Measurements from ENCODE around the gene TAS2R10.
"Not testable (repeated sequence)": the region's sequence is repeated elsewhere in the genome, so short reads cannot be mapped to it uniquely, and the experiment has no call there.

TAS2R10 gene

GRCh38 chr12:10826258-10826657 lies at the start of gene TAS2R10:
Gene TAS2R10 (minus strand): TSS chr12:10826358. CDS start chr12:10826269, 89 bp downstream.
- DNase-seq (ENCODE audit: low read depth) = no peak

DNA sequence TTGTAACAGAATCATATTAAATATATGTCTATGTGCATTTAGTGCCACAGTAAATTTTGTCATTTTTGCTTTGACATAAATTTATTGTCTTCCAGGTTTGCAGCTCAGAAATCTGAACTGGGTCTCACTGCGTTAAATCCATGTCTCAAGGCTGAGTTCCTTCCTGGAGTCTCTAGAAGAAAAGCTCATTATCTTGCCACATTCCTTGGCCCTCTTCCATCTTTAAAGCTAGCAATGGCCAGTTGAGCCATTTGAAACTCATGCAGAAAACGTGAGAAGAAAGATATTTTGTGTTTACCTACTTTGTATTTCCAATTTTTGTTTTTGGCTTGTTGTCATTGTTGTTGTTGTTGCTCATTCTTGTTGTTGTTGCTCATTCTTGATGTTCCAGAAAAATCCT lies 47.2 kb upstream of the TAS2R10 start:
- no peak for DNase-seq (ENCODE audit: low read depth)

GRCh38 chr12:10867381-10867780 lies 41.2 kb upstream of the TAS2R10 start:
- DNase-seq (ENCODE audit: low read depth) = no peak

DNA sequence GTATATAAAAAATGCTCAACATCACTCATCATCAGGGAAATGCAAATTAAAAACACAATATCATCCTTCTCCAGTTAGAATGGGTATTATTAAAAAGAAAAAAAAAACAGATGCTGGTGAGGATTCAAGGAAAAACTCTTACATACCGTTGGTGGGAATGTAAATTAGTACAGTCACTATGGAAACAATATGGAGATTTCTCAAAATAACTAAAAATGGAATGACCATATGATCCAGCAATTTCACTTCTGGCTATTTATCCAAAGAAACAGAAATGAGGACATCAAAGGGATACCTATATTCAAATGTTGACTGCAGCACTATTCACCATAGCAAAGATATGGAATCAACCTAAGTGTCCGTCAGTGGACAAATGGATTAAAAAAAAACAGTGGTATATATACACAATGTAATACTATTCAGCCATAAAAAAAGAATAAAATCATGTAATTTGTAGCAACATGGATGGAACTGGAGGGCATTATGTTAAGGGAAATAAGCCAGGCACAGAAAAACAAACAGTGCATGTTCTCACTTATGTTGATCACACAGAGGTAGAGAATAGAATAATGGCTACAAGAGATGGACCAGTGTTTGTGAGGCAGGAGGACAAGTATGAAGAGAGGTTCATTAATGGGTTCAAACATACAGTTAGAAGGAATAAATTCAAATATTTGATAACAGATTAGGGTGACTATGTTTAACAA lies 37.5 kb upstream of the TAS2R10 start:
- no peak for DNase-seq (ENCODE audit: low read depth)

DNA sequence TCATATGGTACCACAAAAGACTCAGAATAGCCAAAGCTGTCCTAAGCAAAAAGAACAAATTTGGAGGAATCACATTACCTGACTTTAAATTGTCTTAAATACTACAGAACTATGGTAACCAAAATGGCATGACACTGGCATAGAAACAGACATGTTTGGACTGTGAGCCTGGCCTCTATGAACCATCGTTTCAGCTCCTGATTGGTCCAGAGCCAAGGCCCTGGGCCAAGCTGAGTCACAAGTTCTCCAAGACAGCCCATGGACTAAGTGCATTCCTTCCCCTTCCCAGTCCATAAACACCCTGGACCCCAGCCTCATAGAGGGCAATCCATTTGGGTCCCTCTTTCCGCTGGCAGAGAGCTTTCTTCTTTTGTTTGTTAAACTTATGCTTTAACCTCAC lies 35.2 kb upstream of the TAS2R10 start:
- DNase-seq (ENCODE audit: low read depth) = no peak

DNA sequence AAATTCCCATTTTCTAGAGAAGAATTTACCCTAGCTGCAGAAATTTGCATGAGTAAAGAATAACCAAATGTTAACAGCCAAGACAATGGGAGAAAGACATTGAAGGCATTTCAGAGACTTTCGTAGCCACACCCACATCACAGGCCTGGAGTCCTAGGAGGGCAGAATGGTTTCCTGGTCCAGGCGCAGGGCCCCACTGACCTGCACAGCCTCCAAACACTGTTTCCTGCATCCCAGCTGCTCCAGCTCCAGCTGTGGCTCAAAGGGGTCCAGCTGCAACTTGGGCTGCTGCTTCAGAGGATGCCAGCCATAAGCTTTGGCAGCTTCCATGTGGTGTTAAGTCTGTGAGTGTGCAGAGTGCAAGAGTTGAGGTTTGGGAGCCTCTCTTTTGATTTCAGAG lies 29.6 kb upstream of the TAS2R10 start:
- DNase-seq (ENCODE audit: low read depth) = no peak

GRCh38 chr12:10853776-10854175 lies 27.6 kb upstream of the TAS2R10 start:
- no peak for DNase-seq (ENCODE audit: low read depth)

GRCh38 chr12:10851243-10851858 lies 25.2 kb upstream of the TAS2R10 start:
- no peak for DNase-seq (ENCODE audit: low read depth)

DNA sequence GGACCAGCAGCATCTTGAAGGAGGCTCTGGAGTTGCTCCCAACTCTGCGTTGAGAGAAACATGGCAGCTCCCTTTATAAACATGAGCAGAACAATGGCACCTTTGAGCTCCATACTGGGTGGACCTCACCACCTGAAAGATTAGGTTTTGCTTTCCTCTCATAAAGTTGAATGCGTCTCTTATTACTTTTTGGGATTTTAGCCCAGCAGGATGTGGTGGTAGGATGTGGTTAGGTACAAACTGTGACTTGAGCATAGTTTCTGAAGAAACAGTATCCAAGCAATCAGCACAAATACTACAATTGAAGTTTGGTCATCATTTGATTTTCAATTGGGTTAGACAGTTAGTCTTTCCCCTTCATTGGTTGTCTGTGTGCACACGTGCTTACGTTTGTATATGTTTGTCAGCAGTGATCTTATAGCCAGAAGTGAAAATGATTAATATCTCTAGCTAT lies 23.3 kb upstream of the TAS2R10 start, which contains the start of gene PRR4:
TSS of gene PRR4 (minus strand) at position 51 of the 454 bp plus-strand sequence. CDS start at position 13, 38 bp downstream.
- DNase-seq (ENCODE audit: low read depth) = no peak

GRCh38 chr12:10847744-10848143 lies 21.6 kb upstream of the TAS2R10 start:
- DNase-seq (ENCODE audit: low read depth) = no peak

DNA sequence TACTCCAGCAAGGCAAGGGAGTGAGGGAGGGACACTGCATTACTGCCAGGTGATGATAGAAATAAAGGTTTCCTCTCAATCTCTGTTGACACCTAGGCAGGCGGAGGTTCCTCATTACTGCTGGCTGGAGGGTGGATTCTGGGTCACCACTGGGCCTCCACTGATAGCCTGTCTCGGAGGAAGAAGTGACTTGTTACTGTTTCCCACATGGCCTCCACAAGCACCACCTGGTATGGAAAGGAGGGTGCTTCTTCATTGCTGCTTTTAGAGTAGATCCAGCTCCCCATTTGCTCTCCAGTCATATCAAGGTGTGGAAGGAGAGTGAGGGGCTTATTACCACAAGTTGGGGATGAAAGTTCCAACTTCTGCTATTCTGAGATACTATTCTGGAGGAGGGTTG lies 16.7 kb upstream of the TAS2R10 start:
- no peak for DNase-seq (ENCODE audit: low read depth)

DNA sequence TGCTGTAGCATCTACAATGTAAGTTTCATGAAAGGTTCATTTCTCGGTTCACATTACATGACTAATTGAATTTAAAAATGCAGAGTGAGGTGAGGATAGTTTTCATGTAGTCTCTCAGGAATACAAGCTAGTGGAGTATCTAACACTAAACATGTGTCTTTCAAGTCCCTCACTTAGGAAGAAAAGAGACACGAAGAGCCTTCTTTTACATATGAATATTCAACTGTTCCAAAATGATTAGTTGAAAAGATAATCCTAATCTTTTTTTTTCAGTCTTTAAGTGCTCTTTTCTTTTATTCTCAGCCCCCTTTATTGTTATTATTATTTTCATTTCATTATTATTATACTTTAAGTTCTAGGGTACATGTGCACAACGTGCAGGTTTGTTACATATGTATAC lies 12.3 kb upstream of the TAS2R10 start:
- DNase-seq (ENCODE audit: low read depth) = no peak

DNA sequence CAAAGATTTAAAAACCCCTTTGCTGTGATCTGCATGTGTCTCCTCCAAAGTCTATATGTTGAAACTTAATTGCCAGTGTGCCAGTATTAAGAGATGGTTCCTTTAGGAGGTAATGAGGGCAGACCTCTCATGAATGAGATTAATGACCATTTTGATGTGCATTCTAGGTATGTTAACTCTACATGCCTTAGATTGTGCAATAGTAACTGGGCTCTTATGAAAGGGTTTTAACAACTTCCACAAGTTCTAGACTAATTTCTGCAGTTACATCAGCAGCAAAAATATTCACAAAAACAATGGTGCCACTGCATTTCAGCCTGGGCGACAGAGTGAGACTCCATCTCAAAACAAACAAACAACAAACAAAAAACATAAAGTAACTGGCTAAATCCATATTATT lies 3.8 kb upstream of the TAS2R10 start:
- DNase-seq (ENCODE audit: low read depth) = no peak

DNA sequence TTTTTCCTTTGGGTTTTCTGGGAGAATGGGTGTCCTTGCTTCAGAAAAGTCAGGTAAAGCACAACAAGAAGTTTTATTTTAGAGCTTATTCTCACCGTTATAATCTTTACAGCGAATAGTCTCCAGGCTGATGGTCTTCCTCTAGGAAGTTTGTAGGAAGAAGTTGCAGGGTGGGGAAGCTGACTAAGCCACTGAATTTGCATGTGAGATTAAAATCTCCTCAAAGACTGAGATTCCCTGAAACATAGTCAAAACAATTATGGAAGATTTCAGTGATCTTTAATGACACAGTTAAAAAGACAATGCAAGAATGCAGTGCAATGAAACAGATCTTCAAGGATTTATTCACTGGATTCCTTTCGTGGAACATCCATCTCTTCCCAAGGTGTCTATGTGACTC lies 1.2 kb downstream of the TAS2R10 start:
- no peak for DNase-seq (ENCODE audit: low read depth)

DNA sequence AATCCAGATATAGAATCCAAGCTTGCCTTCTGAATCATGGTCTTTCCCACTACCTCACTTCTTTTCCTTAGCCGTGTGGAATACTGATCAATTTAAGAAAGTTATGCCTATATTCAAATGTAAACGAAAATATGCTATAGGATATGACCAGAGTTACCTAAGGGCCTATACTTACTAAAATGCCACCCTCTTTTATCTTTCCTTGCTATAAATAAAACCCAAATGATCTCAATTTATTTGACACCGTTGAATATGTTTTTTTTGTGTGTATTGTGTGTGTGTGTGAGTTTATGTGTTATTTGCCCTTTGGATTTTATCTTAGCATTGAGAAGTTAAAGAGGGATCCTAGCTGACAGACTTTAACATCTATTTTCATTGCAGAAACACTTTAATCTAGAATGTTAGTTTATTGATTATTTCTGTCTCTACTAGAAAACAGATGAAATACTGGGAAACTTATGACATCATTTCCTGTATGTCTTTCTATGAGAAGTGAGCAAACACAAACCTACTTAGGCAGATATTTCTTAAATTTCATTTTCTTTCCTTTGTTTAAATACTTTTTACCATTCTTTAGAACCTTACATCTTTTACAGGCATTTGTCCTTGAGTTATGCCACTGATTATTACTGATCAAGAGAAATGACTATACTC lies 14.1 kb downstream of the TAS2R10 start:
- DNase-seq (ENCODE audit: low read depth) = no peak

DNA sequence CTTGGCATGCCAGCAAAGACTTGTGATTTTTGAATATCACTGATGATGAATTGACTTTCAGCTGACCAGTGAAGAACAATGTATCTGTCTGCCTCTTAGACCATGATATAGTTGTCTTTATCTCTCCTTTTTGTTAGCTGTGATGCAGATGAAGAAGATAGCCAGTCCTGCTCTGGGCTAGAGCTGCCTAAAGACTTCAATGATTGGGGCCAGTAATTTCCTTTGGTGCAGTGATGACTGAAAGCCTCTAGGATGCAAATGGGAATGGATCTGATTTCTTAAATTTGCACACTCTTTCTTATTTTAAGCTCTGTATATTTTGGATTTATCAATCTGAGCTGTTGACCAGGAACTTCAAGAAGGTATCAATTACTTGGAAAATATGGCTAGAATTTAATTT lies 16.1 kb downstream of the TAS2R10 start, which contains the start of gene TAS2R9:
TSS of gene TAS2R9 (minus strand) at position 101 of the 400 bp plus-strand sequence. CDS start at position 8, 93 bp downstream.
- no peak for DNase-seq (ENCODE audit: low read depth)

- DNase-seq (ENCODE audit: low read depth) = no peak
These were observed 19.0 kb downstream of the TAS2R10 start, which contains the start of gene TAS2R8 for GRCh38 chr12:10807186-10807585. Gene TAS2R8 (minus strand): TSS chr12:10807286. CDS start chr12:10806980, 306 bp downstream.

DNA sequence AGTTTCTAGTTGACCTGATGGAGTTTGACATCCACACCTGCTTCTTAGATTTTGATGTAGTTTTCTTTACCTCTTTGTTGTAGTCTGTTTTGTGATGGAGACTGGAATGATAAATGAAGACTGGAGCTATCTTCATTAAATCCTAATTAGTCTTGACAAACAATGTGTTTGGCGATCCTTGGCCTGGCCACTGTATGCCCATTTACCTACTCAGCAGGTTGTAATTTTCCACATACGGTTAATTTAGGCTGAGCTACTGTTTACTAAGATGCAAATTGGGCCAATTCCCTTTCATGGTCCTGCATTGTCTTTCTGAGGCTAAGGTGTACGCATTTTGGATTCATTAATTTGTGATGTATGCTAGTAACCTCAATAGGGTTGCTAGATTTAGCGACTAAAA lies 23.6 kb downstream of the TAS2R10 start, which contains the start of gene TAS2R7:
TSS of gene TAS2R7 (minus strand) at position 41 of the 400 bp plus-strand sequence. CDS start 57 bp downstream, outside the sequence.
- no peak for DNase-seq (ENCODE audit: low read depth)

- DNase-seq (ENCODE audit: low read depth) = no peak
These were observed 24.4 kb downstream of the TAS2R10 start for GRCh38 chr12:10801741-10802140.

DNA sequence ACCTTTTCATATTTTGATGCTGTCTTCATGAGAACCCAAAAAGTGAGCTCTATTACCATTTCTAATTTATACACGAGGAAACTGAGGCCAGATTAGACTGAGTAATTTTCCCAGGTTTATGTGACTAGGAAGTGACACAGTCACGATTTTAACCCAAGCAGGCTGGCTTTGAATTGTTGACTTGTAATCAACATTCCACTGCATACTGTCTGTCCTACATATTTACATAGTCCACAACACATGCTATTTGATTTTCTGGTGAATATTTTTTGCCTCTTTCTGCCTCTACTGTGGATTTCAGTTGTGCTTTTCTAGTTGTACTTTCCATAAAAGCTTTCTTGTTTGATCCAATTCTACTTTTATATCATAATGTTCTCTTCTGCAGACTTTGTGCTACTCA lies 31.9 kb downstream of the TAS2R10 start:
- no peak for DNase-seq (ENCODE audit: low read depth)

GRCh38 chr12:10791769-10792168 lies 34.4 kb downstream of the TAS2R10 start:
- not testable (repeated sequence) for DNase-seq (ENCODE audit: low read depth)

DNA sequence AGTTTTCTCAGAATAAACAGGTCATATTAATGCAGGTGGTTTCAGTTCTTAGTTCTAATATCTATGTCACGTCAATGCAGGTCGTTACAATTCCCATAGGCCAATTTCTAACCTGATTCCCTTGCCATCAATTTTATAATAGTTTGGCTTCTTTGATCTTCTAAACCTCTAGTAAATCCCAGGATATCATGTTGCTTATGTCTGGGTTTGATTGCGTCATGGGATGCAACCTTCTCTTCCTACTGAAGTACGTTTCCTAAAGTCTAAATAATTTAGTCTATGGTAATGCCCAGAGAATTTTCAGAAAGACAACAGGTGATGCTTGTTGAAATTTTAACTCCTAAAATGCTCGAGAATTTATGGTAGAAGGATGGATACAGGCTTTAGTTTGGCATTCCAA lies 42.9 kb downstream of the TAS2R10 start:
- no peak for DNase-seq (ENCODE audit: low read depth)

DNA sequence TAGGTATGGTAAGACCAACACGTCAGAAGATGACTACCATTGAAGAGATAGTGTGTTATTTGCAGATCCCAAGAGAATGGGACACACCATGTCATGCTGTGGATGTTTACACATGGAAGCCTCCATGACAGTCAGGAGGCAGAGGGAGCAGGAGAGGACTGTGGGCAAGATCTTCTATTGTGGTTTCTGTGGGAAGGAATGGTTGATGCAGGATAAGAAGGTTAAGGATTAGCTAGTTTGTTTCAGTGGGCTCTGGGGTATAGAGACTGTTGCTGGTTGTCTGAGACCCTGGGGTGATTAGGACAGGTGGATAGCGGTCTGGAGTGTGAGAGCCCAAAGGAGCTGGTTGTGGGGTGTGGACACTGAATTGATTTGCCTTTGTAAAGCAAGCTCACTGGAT lies 47.1 kb downstream of the TAS2R10 start:
- no peak for DNase-seq (ENCODE audit: low read depth)
